HG02798 (cell line): Measurements from ENCODE around the gene ATP2C2.
"Not testable (repeated sequence)": the region's sequence is repeated elsewhere in the genome, so short reads cannot be mapped to it uniquely, and the experiment has no call there.

Experiments
- ATAC-seq: cut with Tn5 transposase; IDR thresholded peaks from one replicate; pipeline ENCODE4 v1.9.1; 2021; ENCODE audit warnings: mild to moderate bottlenecking; ENCODE audit not compliant: unreplicated experiment, poor library complexity

ATP2C2 gene, protein sequence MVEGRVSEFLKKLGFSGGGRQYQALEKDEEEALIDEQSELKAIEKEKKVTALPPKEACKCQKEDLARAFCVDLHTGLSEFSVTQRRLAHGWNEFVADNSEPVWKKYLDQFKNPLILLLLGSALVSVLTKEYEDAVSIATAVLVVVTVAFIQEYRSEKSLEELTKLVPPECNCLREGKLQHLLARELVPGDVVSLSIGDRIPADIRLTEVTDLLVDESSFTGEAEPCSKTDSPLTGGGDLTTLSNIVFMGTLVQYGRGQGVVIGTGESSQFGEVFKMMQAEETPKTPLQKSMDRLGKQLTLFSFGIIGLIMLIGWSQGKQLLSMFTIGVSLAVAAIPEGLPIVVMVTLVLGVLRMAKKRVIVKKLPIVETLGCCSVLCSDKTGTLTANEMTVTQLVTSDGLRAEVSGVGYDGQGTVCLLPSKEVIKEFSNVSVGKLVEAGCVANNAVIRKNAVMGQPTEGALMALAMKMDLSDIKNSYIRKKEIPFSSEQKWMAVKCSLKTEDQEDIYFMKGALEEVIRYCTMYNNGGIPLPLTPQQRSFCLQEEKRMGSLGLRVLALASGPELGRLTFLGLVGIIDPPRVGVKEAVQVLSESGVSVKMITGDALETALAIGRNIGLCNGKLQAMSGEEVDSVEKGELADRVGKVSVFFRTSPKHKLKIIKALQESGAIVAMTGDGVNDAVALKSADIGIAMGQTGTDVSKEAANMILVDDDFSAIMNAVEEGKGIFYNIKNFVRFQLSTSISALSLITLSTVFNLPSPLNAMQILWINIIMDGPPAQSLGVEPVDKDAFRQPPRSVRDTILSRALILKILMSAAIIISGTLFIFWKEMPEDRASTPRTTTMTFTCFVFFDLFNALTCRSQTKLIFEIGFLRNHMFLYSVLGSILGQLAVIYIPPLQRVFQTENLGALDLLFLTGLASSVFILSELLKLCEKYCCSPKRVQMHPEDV

DNA sequence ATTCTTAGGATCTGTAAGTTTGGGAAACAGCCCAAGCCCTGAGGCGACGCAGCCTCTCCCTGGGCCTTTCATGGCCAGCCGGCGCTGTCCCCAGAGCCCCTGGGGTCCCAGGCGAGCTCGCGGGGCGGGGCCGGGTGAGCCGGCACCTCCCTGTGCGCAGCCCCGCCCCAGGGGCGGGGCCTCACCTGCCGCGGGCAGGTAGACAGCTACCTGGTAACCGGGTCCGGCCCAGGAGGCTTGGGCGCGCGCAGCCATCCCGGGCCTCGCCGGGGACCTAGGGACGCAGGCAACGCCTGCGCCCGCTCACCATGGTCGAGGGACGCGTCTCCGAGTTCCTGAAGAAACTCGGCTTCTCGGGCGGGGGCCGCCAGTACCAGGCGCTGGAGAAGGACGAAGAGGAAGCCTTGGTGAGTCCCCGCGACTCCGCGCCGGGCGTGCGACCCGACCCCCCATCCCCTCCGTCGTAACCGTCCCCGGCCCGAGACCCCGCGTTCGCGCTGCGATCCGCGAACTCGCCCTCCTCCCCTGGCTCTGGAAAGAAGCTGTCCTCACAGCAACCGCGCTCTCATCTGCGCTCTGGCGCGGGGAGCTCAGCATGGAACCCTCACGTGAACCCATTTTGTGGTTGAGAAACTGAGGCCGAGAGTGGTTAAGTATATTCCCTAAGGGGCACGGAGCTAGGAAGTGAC is at the start of gene ATP2C2:
Gene ATP2C2 (plus strand): TSS at position 231 of the 689 bp plus-strand sequence. CDS start 78 bp downstream, at position 309.
- no peak for ATAC-seq

DNA sequence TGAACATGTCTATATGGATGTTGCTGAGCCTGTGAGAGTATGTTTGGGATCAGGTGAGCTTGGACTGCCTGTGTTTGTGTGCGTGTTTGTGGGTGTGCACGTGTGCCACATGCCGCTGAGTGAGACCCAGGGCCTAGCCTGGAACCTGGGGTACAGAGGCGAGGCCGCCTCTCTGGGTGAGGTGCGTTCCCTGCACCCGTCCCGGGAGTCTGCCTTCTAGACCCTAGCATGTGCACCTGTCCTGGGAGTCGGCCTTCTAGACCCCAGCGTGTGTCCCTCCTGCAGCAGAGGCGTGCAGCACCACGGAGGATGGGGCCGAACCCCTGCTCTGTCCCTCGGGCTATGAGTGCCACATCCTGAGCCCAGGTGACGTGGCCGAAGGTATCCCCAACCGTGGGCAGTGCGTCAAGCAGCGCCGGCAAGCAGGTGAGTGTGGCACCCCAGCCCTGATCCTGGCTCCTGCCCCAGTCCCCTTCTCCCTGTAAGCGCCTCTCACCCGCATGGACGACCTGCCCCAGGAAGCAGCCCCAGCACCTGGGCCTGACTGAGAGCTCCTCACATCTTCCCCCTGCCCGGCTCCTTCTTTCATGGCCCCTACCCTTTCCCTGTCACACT is 49.1 kb upstream of the ATP2C2 start:
- no peak for ATAC-seq

DNA sequence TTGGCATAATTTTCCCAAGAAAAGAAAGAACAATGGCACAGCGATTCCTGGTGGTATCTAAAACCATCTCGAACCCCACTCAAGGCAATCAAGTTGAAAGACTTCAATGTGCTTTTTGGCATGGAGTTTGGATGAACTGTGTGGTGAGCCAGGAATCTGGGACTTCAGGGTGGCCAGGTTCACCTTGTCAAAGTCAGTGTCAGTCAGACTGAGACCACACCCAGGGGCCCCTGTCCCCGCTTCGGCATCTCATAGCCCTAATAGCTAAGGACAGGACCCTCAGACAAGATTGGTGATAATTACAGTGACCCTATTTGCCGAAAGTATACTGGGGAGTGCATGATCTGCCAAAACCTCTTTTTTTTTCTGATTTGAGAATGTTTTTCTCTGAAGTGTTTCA is 47.8 kb upstream of the ATP2C2 start:
- no peak for ATAC-seq

DNA sequence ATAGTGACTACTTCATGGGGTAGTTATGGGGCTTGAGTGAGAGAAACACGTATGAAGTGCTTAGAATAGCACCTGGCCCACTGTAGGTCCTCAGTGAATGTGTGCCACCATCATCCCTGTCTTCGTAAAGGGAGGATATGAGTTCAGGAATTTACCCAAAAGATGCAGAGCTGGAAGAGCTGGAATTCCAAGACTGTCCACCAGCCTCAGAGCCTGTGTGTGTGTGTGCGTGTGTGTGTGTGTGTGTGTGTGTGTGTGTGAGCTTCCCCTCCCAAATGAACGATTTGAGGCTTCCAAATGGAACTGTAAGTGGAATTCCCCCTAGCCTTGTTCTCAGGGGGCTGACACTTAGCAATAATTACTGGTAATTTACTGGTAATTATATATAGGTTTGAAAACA is 46.4 kb upstream of the ATP2C2 start:
- no peak for ATAC-seq

DNA sequence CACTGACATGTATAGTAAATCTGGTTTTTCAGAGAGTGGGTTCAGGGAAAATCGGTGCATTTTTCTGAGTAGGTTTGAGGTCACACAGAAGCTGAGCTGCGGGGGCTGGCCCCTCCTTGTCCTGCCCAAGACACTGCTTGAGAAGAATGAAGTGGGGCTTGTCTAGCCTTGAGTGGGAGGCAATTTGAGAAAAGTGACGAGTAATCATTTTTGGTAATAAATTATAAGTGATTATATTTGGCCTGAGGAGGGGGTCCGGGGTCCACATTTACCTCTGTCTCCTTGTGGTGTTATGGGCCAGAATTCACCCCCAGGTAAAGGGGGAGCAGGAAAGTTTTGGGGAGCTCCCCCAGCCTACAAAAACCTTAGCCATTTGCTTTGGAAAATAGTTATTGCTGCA is 45.6 kb upstream of the ATP2C2 start:
- ATAC-seq: no peak

DNA sequence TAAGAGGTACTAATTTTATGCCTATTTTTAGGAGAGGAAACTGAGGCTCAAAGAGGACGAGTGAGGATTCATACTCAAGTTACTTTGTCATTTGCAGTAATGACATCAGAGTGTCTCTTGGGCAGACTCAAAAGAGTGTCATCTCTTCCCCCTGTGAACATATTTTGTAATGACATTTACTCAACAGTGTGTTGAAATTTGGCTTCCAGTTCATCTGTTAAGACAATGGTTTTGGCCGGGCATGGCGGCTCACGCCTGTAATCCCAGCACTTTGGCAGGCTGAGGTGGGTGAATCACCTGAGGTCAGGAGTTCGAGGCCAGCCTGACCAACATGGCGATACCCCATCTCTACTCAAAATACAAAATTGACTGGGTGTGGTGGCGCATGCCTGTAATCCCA is 44.7 kb upstream of the ATP2C2 start:
- no peak for ATAC-seq

DNA sequence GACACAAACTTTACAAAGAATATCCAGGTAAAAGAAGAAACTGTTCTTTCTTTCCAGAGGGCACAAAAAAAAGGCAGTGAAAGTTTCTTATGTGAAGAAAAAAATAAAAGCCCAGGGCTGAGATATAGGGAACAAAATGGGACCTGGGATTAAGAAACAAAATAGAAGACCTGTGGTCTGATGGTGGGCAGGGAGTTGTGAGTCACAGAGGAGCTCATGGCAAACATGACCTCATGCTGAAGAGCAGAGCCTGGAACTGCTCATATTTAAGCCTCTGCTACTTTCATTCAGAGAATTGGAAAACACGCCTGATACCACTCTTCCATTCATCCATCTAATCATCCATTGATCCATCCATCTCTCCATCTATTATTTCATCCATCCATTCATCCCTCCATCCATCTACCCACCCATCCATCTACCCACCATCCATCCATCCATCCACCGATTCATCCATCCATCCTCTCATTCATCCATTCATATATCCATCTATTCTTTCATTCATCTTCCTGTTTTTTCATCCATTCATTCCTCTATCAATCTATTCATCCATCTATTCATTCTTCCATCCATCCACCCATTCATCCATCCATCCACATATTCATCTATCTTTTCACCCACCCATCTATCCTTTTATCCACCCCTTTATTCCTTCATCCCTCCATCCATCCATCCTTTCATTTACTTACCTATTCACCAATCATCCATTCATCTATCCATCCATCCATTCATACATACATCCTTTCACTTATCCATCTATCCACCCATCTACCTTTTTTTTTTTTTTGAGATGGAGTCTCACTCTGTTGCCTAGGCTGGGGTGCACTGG is 43.7 kb upstream of the ATP2C2 start:
- no peak for ATAC-seq

DNA sequence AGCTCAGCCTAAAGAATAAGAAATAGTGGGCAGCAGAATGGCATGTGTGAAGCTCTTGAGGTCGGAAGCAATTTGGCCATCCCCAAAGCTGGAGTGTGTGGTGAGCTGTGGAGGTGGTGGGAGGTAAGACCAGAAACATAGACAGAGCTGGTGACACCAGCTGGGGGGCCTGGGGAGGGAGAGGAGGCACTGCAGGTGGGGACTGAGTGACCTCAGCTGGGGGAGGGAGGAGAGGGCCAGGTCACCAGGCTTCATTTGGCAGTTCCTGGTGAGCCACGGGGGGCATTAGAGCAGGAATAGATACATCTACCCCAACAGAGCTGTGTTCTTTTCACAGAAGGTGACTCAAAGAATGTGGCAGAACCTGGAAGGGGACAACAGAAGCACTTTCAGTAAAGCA is 41.8 kb upstream of the ATP2C2 start:
- no peak for ATAC-seq

DNA sequence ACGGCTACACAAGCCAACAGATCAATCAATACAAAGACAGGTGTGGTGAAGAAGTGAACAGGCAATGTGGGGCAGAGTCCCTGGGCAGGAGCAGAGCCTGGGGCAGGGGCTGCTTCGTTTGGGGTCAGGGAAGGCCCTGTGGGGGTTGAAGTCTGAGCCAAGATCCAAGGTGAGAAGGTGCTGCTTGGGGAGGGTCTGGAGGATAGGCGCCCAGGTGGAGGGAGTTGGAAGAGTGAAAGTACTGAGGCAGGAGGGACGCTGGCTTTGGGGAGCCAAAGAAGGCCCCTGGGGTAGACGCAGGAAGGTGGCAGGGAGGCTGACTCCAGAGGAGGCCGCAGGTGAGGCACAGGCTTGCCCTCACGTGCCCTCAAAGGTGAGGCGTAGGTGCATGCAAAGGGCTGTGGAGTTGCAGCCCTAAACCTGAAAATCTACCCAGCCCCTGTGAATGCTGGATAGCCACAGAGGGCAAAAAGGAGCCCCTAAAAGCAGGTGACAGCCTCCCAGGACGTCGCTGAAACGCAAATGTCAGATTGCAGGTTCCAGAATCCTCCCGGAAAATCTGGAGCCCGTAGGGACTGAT is 40.3 kb upstream of the ATP2C2 start:
- no peak for ATAC-seq

DNA sequence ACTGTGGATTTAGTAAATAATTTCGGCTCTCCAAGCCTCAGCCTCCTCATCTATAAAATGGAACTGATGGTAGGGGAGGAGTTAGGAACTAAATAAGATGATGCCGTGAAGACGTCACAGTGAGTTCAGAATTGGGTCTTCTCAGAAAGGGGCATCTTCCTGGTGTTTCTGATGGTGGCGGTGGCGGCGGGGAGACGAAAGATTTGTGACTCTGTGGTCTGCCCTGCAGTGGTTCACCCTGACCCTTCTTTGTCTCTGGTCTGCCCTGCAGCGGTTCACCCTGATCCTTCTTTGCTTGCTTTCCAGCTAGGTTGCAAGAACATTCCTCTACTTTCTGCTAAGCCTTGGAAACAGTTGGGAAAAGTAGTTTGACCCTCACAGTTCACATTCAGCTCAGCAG is 39.3 kb upstream of the ATP2C2 start:
- ATAC-seq: no peak

DNA sequence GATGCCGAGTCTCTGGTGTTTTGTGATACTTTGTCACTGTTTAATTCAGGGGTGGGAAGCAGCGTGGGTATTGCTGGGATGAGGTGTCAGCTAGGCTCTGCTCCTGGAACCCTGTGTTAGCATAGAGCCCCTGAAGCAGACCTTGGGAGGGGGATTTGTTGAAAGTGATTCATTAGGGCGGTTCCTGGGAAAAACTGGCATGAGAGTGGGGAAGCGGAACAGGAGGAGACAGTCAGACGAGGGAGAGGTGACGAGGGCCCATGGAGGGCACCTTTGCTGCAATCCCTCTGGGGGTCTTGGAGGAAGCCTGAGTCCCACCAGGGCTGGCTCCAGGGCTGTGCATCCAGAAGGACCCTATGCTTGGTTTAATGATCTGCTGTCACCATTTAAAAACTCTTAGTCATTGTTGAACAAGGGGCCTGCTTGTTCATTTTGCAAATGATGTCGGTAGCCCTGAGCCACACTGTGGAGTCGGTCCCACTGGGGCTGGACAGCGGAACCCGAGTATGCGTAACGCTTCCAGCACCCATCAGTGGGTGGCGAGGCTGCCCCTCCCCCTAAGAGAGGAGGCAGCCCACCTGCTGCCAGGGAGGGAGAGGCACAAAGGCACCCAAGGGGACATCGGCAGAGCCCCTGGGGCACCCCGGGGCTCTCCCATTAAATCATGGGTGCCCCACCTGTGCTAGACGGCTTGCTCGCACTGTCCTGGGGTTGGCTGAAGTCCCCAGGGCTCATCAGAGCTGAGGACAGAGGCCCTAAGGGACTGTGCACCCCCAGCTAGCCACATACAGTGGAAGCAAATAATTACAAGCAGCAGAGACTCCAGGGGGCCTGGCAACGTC is 38.3 kb upstream of the ATP2C2 start:
- ATAC-seq: no peak

DNA sequence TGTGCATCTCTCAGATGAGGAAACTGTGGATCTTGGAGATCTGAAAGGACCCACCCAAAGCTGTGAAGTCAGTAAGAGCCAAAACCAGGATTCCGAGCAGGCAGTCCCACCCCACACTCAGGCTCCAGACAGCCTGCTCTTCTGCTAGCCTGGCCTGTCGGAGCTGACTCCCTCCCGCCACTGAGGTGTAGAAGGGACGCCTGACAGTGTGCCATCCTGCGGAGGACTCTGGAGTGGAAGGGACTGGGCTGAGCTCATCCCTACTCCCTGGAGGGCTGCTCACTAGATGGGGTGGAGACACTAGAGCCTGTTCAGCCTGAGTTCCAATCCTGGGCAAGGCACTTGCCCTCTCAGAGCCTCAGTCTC is 37.7 kb upstream of the ATP2C2 start:
- no peak for ATAC-seq

DNA sequence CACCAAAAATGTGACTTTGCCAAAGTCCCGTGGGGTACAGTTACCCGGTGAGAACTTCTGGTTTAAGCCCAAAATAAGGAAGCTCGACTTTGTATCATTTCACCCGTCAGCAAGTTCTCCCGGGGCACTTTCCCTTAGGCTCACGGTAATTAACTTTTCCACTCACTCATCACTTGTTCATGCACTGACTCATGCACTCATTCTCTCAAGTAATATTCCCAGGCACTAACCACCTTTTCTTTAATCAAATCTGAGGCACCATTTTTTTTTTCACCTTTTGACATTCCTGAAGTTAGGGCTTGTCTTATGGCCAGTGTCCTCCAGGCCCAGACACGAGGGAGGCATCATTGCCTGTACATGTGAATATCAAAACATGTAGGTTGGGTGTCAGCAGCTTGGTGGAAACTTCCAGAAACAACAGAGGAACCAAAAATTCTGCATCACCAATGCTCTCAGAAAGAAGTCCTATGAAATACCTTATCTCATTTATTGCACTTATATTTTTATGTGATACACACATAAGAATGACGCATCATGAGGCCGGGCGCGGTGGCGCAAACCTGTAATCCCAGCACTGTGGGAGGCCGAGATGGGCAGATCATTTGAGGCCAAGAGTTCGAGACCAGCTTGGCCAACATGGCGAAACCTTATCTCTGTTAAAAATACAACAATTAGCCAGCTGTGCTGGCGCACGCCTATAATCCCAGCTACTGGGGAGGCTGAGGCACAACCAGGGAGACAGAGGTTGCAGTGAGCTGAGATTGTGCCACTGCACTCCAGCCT is 36.1 kb upstream of the ATP2C2 start:
- no peak for ATAC-seq

DNA sequence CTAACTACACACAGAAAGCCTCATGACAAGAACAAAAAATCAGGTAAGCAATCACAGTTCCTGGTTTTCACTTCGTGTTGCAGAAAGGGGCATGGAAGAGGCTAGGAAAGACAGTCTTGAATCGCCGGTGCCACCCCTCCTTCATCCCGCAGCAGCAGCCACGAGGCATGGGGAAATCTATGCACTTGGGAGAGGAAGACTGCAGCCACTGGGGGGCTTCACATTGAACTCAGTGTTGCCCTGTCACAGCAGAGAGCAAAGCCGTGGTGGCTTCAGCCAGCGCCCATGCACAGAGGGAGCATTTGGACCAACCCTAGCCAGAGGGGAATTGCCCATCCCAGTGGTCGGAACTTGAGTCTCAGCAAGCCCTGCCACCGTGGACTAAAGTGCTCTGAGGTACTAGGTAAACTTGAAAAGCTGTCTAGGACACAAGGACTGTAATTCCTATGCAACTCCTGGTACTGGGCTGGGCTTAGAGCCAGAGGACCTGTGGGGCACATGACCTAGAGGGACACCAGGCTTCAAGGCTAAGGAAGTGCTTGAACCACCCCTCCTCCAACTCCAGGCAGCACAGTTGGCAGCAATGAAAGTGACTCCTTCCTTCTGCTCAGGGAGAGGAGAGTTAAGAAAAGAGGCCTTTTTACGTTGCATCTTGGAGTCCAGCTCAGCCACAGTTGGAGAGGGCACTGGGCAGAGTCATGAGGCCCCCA is 35.2 kb upstream of the ATP2C2 start:
- no peak for ATAC-seq

DNA sequence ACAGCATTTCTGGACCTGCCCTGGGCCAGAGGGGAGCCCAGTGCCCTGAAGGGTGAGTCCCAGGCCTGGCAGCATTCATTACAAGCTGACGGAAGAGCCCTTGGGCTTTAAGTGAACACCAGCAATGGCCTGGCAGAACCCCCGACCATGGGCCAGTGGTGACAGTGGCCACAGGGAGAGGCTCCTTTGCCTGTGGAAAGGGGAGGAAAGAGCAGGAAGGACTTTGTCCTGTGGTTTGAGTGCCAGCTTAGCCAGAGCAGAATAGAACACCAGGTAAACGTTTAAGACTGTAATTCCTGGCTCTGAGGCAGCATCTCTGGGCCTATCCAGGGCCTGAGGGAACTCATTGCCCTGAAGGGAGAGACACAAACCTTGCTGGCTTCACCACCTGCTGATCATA is 34.3 kb upstream of the ATP2C2 start:
- ATAC-seq: no peak

DNA sequence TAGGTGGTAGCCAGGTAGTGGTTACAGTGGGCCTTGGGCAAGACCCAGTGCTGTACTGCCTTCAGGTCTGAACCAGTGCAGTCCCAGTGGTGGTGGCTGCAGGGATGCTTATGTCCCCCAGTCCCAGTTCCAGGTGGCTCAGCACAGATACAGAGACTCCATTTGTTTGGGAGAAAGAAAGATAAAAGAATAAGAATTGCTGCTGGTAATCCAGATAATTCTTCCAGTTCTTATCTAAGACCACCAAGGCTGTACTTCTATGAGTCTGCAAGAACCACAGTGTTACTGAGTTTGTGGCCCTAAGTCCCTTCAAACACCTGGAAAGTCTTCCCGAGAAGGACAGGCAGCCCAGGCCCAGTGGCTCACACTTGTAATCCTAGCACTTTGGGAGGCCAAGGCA is 33.9 kb upstream of the ATP2C2 start:
- no peak for ATAC-seq

DNA sequence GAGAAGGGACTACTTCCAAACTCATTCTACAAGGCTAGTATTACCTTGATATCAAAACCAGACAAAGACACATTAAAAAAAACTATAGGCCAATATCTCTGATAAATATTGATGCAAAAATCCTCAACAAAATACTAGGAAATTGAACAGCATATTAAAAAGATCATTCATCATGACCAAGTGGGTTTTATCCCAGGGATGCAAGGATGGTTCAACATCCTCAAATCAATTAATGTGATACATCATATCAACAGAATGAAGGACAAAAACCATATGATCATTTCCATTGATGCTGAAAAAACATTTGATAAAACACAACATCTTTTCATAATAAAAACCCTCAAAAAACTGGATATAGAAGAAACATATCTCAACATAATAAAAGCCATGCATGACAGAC is 31.1 kb upstream of the ATP2C2 start:
- not testable (repeated sequence) for ATAC-seq
